Retinal pigment epithelial cell (primary cell): ENCODE data around the gene FUBP3.

Experiments used
- DNase-seq: peaks from one replicate; pipeline ENCODE4 v3.0.0-alpha.2; 2010; ENCODE audit warnings: low read depth
- H3K4me3 ChIP-seq: 2 replicates; pipeline ENCODE4 v1.5.1; 2011; ENCODE audit warnings: mild to moderate bottlenecking, low read length, control low read depth, moderate library complexity
- CTCF ChIP-seq: conservative IDR thresholded peaks from 2 replicates; pipeline ENCODE4 v1.5.1; 2011; ENCODE audit warnings: low read depth, low read length, control low read depth, inconsistent platforms

FUBP3 gene

GRCh38 chr9:130661451-130662098, 82.2 kb downstream of the FUBP3 start:
- DNase-seq, result no peak
- TF ChIP-seq CTCF, result no peak
- H3K4me3 ChIP-seq, result no peak overlapping the region

- H3K4me3 ChIP-seq, result no peak overlapping the region
- TF ChIP-seq CTCF, result no peak
- DNase-seq, result no peak
Measured at GRCh38 chr9:130662099-130662969, 83.0 kb downstream of the FUBP3 start.

GRCh38 chr9:130662970-130663257, 83.5 kb downstream of the FUBP3 start:
- no peak for DNase-seq

GRCh38 chr9:130663258-130663976, 84.0 kb downstream of the FUBP3 start:
- TF ChIP-seq CTCF, result no peak
- DNase-seq, result no peak
- H3K4me3 ChIP-seq, result no peak overlapping the region

More at GRCh38 chr9:130662970-130663257, 83.5 kb downstream of the FUBP3 start:
- no peak for TF ChIP-seq CTCF
- H3K4me3 ChIP-seq, result no peak overlapping the region

- no peak for TF ChIP-seq CTCF
- H3K4me3 ChIP-seq, result no peak overlapping the region
Measured at GRCh38 chr9:130663977-130664250, 84.5 kb downstream of the FUBP3 start.

GRCh38 chr9:130664251-130665028, 85.1 kb downstream of the FUBP3 start, which contains the start of gene PRDM12:
Gene PRDM12, plus strand, starts transcription at chr9:130664594. Its CDS starts 60 bp downstream, at chr9:130664654.
- DNase-seq, result no peak
- no peak for TF ChIP-seq CTCF
- H3K4me3 ChIP-seq, result no peak within 1 kb of the TSS

More at GRCh38 chr9:130663977-130664250, 84.5 kb downstream of the FUBP3 start:
- DNase-seq, result no peak
